Stomach smooth muscle (tissue), 2 donors: Measurements from ENCODE around the gene GZMB.

Source experiments
- H3K27ac ChIP-seq: one replicate; pipeline ENCODE4 v1.7.0; 2013; ENCODE audit warnings: mild to moderate bottlenecking, low read length, inconsistent platforms
- H3K27me3 ChIP-seq, 2 donors: one replicate each; pipeline ENCODE4 v1.7.0; 2013; ENCODE audit warnings: low read length in 2 of 2; ENCODE audit not compliant: insufficient read depth in 2 of 2, control insufficient read depth in 1 of 2
- H3K36me3 ChIP-seq, 2 donors: one replicate each; pipeline ENCODE4 v1.7.0; 2013; ENCODE audit warnings: low read length in 2 of 2; ENCODE audit not compliant: control insufficient read depth in 2 of 2, insufficient read depth in 2 of 2
- H3K4me1 ChIP-seq: one replicate; pipeline ENCODE4 v1.7.0; 2013; ENCODE audit warnings: low read length; ENCODE audit not compliant: control insufficient read depth, insufficient read depth
- H3K4me3 ChIP-seq, 2 donors: one replicate each; pipeline ENCODE4 v1.7.0; 2013; ENCODE audit warnings: low read length in 2 of 2
- H3K9ac ChIP-seq, 2 donors: one replicate each; pipeline ENCODE4 v1.7.0; 2013; ENCODE audit warnings: low read length in 2 of 2, mild to moderate bottlenecking in 1 of 2
- H3K9me3 ChIP-seq, 2 donors: one replicate each; pipeline ENCODE4 v1.7.0; 2013; ENCODE audit warnings: low read length in 2 of 2; ENCODE audit not compliant: control insufficient read depth in 2 of 2
- donor health status: healthy.
- donor health status: Pancreatic carcinoma.

The GZMB gene

GRCh38 chr14:24634158-24634557 is at the start of gene GZMB:
GZMB (minus strand) TSS chr14:24634190; CDS start chr14:24634160, 30 bp downstream.
- no peak within 1 kb of the TSS for H3K9ac ChIP-seq
- no peak within 1 kb of the TSS for H3K27ac ChIP-seq
- no peak within 1 kb of the TSS for H3K4me3 ChIP-seq
- no peaks in the 10 kb centered on the region for H3K27me3 ChIP-seq
- H3K36me3 ChIP-seq = no peaks in the 10 kb centered on the region
- peaks cover 0 to 2% of the 10 kb centered on the region in 2 donors for H3K9me3 ChIP-seq
- no peaks in the 10 kb centered on the region for H3K4me1 ChIP-seq

GRCh38 chr14:24681056-24681455 is 47.1 kb upstream of the GZMB start:
- no peaks in the 10 kb centered on the region for H3K27me3 ChIP-seq
- H3K36me3 ChIP-seq = no peaks in the 10 kb centered on the region
- H3K9ac ChIP-seq = no peak overlapping the region
- H3K27ac ChIP-seq = no peak overlapping the region
- H3K9me3 ChIP-seq = no peaks in the 10 kb centered on the region
- no peaks in the 10 kb centered on the region for H3K4me1 ChIP-seq
- H3K4me3 ChIP-seq = no peak overlapping the region

- no peak overlapping the region for H3K9ac ChIP-seq
- no peaks in the 10 kb centered on the region for H3K27me3 ChIP-seq
- no peaks in the 10 kb centered on the region for H3K36me3 ChIP-seq
- H3K27ac ChIP-seq = no peak overlapping the region
- no peaks in the 10 kb centered on the region for H3K9me3 ChIP-seq
- H3K4me3 ChIP-seq = no peak overlapping the region
- H3K4me1 ChIP-seq = no peaks in the 10 kb centered on the region
Measured at GRCh38 chr14:24680516-24680915, 46.5 kb upstream of the GZMB start.

GRCh38 chr14:24679248-24679961 is 45.4 kb upstream of the GZMB start:
- Histone ChIP-seq H3K9me3 (no peaks in the 10 kb centered on the region), H3K27ac (no peak overlapping the region), H3K36me3 (no peaks in the 10 kb centered on the region), H3K9ac (no peak overlapping the region), H3K4me1 (no peaks in the 10 kb centered on the region), H3K27me3 (no peaks in the 10 kb centered on the region), H3K4me3 (no peak overlapping the region)

GRCh38 chr14:24678801-24679247 is 44.8 kb upstream of the GZMB start:
- Histone ChIP-seq H3K27me3 (no peaks in the 10 kb centered on the region), H3K9ac (peak overlapping the region in 1 of 2 donors; percentile 30), H3K4me1 (no peaks in the 10 kb centered on the region), H3K9me3 (no peaks in the 10 kb centered on the region), H3K27ac (no peak overlapping the region), H3K4me3 (peak overlapping the region; percentile 56 to 66), H3K36me3 (no peaks in the 10 kb centered on the region)

GRCh38 chr14:24677956-24678355 is 44.0 kb upstream of the GZMB start:
- Histone ChIP-seq H3K36me3 (no peaks in the 10 kb centered on the region), H3K27ac (no peak overlapping the region), H3K4me1 (no peaks in the 10 kb centered on the region), H3K27me3 (no peaks in the 10 kb centered on the region), H3K9me3 (no peaks in the 10 kb centered on the region), H3K9ac (no peak overlapping the region), H3K4me3 (no peak overlapping the region)

GRCh38 chr14:24674204-24674970 is 40.4 kb upstream of the GZMB start:
- Histone ChIP-seq H3K27me3 (no peaks in the 10 kb centered on the region), H3K4me1 (no peaks in the 10 kb centered on the region), H3K4me3 (no peak overlapping the region), H3K9me3 (no peaks in the 10 kb centered on the region), H3K36me3 (no peaks in the 10 kb centered on the region), H3K9ac (no peak overlapping the region), H3K27ac (no peak overlapping the region)

- Histone ChIP-seq H3K27me3 (no peaks in the 10 kb centered on the region), H3K4me3 (no peak overlapping the region), H3K9ac (no peak overlapping the region), H3K27ac (no peak overlapping the region), H3K36me3 (no peaks in the 10 kb centered on the region), H3K4me1 (no peaks in the 10 kb centered on the region), H3K9me3 (no peaks in the 10 kb centered on the region)
Measured at GRCh38 chr14:24673534-24674203, 39.7 kb upstream of the GZMB start.

GRCh38 chr14:24673059-24673458 is 39.1 kb upstream of the GZMB start:
- Histone ChIP-seq H3K27ac (no peak overlapping the region), H3K4me1 (no peaks in the 10 kb centered on the region), H3K36me3 (no peaks in the 10 kb centered on the region), H3K9ac (no peak overlapping the region), H3K9me3 (no peaks in the 10 kb centered on the region), H3K27me3 (no peaks in the 10 kb centered on the region), H3K4me3 (no peak overlapping the region)

- Histone ChIP-seq H3K4me1 (no peaks in the 10 kb centered on the region), H3K9me3 (no peaks in the 10 kb centered on the region), H3K27me3 (no peaks in the 10 kb centered on the region), H3K9ac (no peak overlapping the region), H3K36me3 (no peaks in the 10 kb centered on the region), H3K4me3 (no peak overlapping the region), H3K27ac (no peak overlapping the region)
Measured at GRCh38 chr14:24670594-24670993, 36.6 kb upstream of the GZMB start.
